Esophagus muscularis mucosa (tissue), 4 donors: ENCODE results near the gene PPP1CA. TPM values are rescaled to one million over a fixed set of nuclear protein-coding genes. Genes with fewer than 3 reads are reported as not detected.

Experiments used
- DNase-seq: peaks from one replicate; pipeline ENCODE4 v3.0.0-alpha.2; 2017; ENCODE audit errors: extremely low spot score
- H3K27ac ChIP-seq, 4 donors: fragments of 200-600 bp; sonication (generic); replicated peaks in 1 of 4; 1 replicate in 3 of 4; 2 replicates in 1 of 4; pipeline ENCODE4 v1.5.1; 2016 to 2019; ENCODE audit warnings: mild to moderate bottlenecking in 1 of 4
- H3K27me3 ChIP-seq, 4 donors: fragments of 200-600 bp; sonication (generic); one replicate each; pipeline versions ENCODE4 v1.5.1 to v1.6.0; 2016 to 2019
- H3K36me3 ChIP-seq, 4 donors: fragments of 200-600 bp; sonication (generic); one replicate each; pipeline ENCODE4 v1.5.1; 2016 to 2019
- H3K4me1 ChIP-seq, 4 donors: fragments of 200-600 bp; sonication (generic); one replicate each; pipeline ENCODE4 v1.5.1; 2016 to 2019
- H3K4me3 ChIP-seq, 4 donors: fragments of 200-600 bp; sonication (generic); 1 replicate in 2 of 4; 2 replicates in 2 of 4; pipeline ENCODE4 v1.5.1; 2016 to 2019; ENCODE audit warnings: mild to moderate bottlenecking in 4 of 4, moderate library complexity in 1 of 4
- H3K9me3 ChIP-seq, 4 donors: fragments of 200-600 bp; sonication (generic); 1 replicate in 3 of 4; 2 replicates in 1 of 4; pipeline ENCODE4 v1.5.1; 2016 to 2019
- CTCF ChIP-seq, 3 experiments: fragments of 200-600 bp in 2 of 3; fragments of 450-650 bp in 1 of 3; sonication (generic) in 2 of 3; IDR thresholded peaks; one replicate each; pipeline ENCODE4 v1.5.1; 2017 to 2019; ENCODE audit warnings: antibody characterized with exemption in 3 of 3, mild to moderate bottlenecking in 2 of 3, moderate library complexity in 1 of 3
- EP300 ChIP-seq: sonication (generic); formaldehyde crosslinking; IDR thresholded peaks from one replicate; pipeline ENCODE4 v1.6.1; 2017; ENCODE audit warnings: antibody characterized with exemption
- POLR2A ChIP-seq: fragments of 450-650 bp; IDR thresholded peaks from one replicate; pipeline ENCODE4 v1.6.1; 2017; ENCODE audit warnings: antibody characterized with exemption, moderate library complexity, mild to moderate bottlenecking, low read depth
- POLR2AphosphoS5 ChIP-seq, 2 donors: sonication (generic); formaldehyde crosslinking; IDR thresholded peaks; one replicate each; pipeline ENCODE4 v1.6.1; 2017; ENCODE audit warnings: antibody characterized with exemption in 2 of 2
- WGBS: methylation state at CpG from one replicate; pipeline ENCODE4 v1.1.5; 2018; 5-methylcytosine and 5-hydroxymethylcytosine counted together
- intact Hi-C: fragments of 100-400 bp; cut with DNase I; formaldehyde crosslinking; loops from one replicate; pipeline ENCODE4 v1.15.1; 2023
- small RNA-seq, 3 donors: library from RNA; depleted of rRNA; stranded (forward); fragments of <200 nt; gene quantifications; one replicate each; pipeline ENCODE3, GENCODE V24; 2016
- total RNA-seq, 4 donors: library from RNA; depleted of rRNA; stranded (reverse); fragments of >200 nt; gene quantifications; one replicate each; pipeline versions ENCODE4 v1.1.0 to v1.2.1, GENCODE V29; 2016

Gene PPP1CA
- total RNA-seq, 4 donors from 2014 or later: 56.9 to 87.3 (median 78.7) TPM

DNA sequence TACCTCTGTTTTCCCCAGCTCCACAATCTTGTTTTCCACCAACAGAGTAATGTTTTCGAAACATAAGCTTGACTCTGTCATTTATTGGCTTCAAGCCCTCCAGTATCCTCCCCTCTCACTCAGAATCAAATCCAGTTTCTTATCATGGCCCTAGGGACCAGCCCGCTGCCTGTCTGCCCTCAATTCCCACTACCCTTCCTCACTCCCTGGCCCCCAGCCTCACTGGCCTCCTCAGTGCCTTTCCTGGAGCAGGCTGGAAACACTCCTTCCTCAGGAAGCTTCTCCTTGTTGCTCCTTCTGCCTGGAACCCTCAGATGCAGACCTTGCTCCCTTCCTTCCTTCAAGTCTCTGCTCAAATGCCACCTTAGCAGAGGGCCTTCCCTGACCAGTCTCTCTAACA lies 52.2 kb downstream of the PPP1CA start:
- intact Hi-C loops: loop anchor here (5.0 kb wide), 1 partner anchor 33 kb away; no protein-coding TSS in a partner anchor
- H3K4me3 ChIP-seq: no peak overlapping the region
- WGBS: 90% methylated on average over 2 of the region's 2 CpGs
- no peaks in the 10 kb centered on the region for H3K36me3 ChIP-seq
- peaks cover 27 to 45% (median 35%) of the 10 kb centered on the region in 4 donors for H3K4me1 ChIP-seq
- no peaks in the 10 kb centered on the region for H3K9me3 ChIP-seq
- TF ChIP-seq POLR2AphosphoS5 (IDR thresholded peaks at IDR 0.05): no peak
- TF ChIP-seq EP300: no peak
- TF ChIP-seq POLR2A: no peak
- no peak for TF ChIP-seq CTCF (IDR thresholded peaks at IDR 0.05)
- DNase-seq: no peak
- peak overlapping the region in 2 of 4 donors; percentile 14 for H3K27ac ChIP-seq
- no peaks in the 10 kb centered on the region for H3K27me3 ChIP-seq

- Histone ChIP-seq H3K27me3 (no peaks in the 10 kb centered on the region), H3K27ac (peak overlapping the region in 1 of 4 donors; percentile 14), H3K4me1 (peaks cover 24 to 41% (median 31%) of the 10 kb centered on the region in 4 donors), H3K9me3 (no peaks in the 10 kb centered on the region), H3K36me3 (no peaks in the 10 kb centered on the region), H3K4me3 (no peak overlapping the region)
- no peak for DNase-seq
- intact Hi-C loops: loop anchor here (5.0 kb wide), 1 partner anchor 33 kb away; no protein-coding TSS in a partner anchor
- 79% methylated on average over 5 of the region's 5 CpGs for WGBS
- no peak for TF ChIP-seq CTCF (IDR thresholded peaks at IDR 0.05)
- no peak for TF ChIP-seq POLR2A
- TF ChIP-seq POLR2AphosphoS5 (IDR thresholded peaks at IDR 0.05): no peak
- TF ChIP-seq EP300: no peak
These were observed 52.6 kb downstream of the PPP1CA start for GRCh38 chr11:67349036-67349435.

Small RNA genes lying within 50 kb of the gene (small RNA-seq; reads per million reads assigned to genes)
- 0 reads per million in 3 donors for gene RN7SKP239
- gene RNU6-1238P: 0 reads per million in 3 donors

Other genes starting within 250 kb of the PPP1CA start
- 10 to 100 TPM; 46.9 to 68.8 (median 59.5) TPM for gene GRK2, start 135.4 kb downstream of the PPP1CA start, total RNA-seq
- gene ANKRD13D, start 112.6 kb downstream of the PPP1CA start, total RNA-seq: 10 to 100 TPM; 27.7 to 53.0 (median 39.5) TPM
- 10 to 100 TPM; 28.2 to 51.5 (median 44.0) TPM for gene SSH3, start 98.3 kb downstream of the PPP1CA start, total RNA-seq
- gene POLD4, start 48.3 kb downstream of the PPP1CA start, total RNA-seq: 100 to 1,000 TPM in 1 of 4 donors, 10 to 100 TPM in 3; 77.2 to 106 (median 83.1) TPM
- gene CLCF1, start 28.3 kb downstream of the PPP1CA start, total RNA-seq: 10 to 100 TPM in 3 of 4 donors, 1 to 10 TPM in 1; 8.3 to 28.3 (median 11.8) TPM
- 10 to 100 TPM; 10.7 to 16.7 (median 12.7) TPM for gene RAD9A, start 9.9 kb downstream of the PPP1CA start, total RNA-seq
- 1 to 10 TPM in 3 of 4 donors, under 1 TPM in 1; 0.57 to 2.8 (median 1.2) TPM for gene TBC1D10C, start 2.2 kb upstream of the PPP1CA start, total RNA-seq
- 1 to 10 TPM in 2 of 4 donors, under 1 TPM in 2; 0.83 to 1.9 (median 1.2) TPM for gene CARNS1, start 13.8 kb upstream of the PPP1CA start, total RNA-seq
- gene RPS6KB2, start 26.6 kb upstream of the PPP1CA start, total RNA-seq: 10 to 100 TPM; 34.0 to 51.0 (median 48.0) TPM
- gene PTPRCAP, start 35.8 kb upstream of the PPP1CA start, total RNA-seq: 1 to 10 TPM; 2.4 to 8.9 (median 3.6) TPM
- gene CORO1B, start 41.6 kb upstream of the PPP1CA start, total RNA-seq: 10 to 100 TPM; 48.6 to 87.1 (median 70.7) TPM
- gene GPR152, start 50.9 kb upstream of the PPP1CA start, total RNA-seq: not detected
- 1 to 10 TPM in 2 of 4 donors, under 1 TPM in 2; 0.50 to 2.9 (median 1.5) TPM for gene CABP4, start 53.5 kb upstream of the PPP1CA start, total RNA-seq
- gene TMEM134, start 67.4 kb upstream of the PPP1CA start, total RNA-seq: 10 to 100 TPM; 36.1 to 48.7 (median 46.2) TPM
- 100 to 1,000 TPM in 3 of 4 donors, 10 to 100 TPM in 1; 68.1 to 121 (median 108) TPM for gene AIP, start 81.2 kb upstream of the PPP1CA start, total RNA-seq
- 10 to 100 TPM; 11.6 to 23.6 (median 15.3) TPM for gene PITPNM1, start 103.5 kb upstream of the PPP1CA start, total RNA-seq
- gene CDK2AP2, start 106.3 kb upstream of the PPP1CA start, total RNA-seq: 100 to 1,000 TPM in 1 of 4 donors, 10 to 100 TPM in 3; 61.0 to 111 (median 67.8) TPM
- not detected for gene CABP2, start 121.6 kb upstream of the PPP1CA start, total RNA-seq
- gene GSTP1, start 182.0 kb upstream of the PPP1CA start, total RNA-seq: 100 to 1,000 TPM; 469 to 810 (median 596) TPM
- 100 to 1,000 TPM; 196 to 252 (median 212) TPM for gene NDUFV1, start 205.1 kb upstream of the PPP1CA start, total RNA-seq
- 1 to 10 TPM; 1.9 to 4.8 (median 3.5) TPM for gene NUDT8, start 228.1 kb upstream of the PPP1CA start, total RNA-seq
- not detected for gene TBX10, start 237.9 kb upstream of the PPP1CA start, total RNA-seq
- gene ACY3, start 248.9 kb upstream of the PPP1CA start, total RNA-seq: not detected